ENCODE measurements around the gene EML3.
A peak's percentile ranks its signal among the peaks of the same experiment; 100 is the strongest.

EML3 gene

DNA sequence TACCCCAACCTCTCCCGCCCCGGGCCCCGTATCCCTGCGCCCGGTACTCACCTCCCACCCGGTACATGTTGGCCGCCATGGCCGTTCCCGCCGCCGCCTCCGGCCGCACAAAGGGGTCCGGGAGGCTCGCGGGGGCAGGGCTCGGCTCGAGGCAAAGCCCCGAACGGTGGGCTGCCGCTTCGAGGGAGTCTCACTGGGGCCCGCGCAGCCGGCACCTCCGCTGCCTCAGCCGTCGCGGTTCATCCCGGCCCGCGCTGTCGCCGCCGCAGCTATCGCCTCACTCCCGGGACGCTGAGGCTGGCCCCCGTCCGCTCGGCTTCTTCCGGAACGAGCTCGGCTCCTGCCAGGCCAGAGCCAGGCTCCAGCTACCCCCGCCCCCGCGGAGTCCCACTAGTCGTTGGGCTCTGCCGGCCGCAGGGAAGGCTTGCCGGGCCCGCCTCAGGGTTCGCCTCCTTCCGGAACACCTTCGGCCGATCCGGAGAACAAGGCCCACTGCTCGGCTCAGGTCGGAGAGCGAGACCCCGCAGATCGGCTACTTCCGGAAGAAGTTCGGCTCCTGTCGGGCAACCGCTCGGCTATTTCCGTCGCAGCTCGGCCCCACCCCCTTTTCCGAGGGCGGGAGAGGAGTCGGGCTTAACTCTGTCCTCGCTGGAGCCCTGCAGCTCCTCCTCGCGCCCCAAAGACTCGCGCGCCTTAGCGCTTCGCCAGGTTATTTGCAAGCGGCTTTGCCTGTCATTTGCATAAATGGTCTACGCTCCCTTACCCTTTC, 11.0 kb downstream of the EML3 start, which contains the start of gene MTA2:
Gene MTA2 (minus strand): TSS at position 494 of the 769 bp plus-strand sequence. CDS start 415 bp downstream, at position 79.
- Histone ChIP-seq H2AFZ (ENCODE audit: low read length) (peak within 1 kb of the TSS; percentile 86), H4K8ac (ENCODE audit: low read depth, low read length) (no peak within 1 kb of the TSS), H2BK120ac (ENCODE audit: low read depth, low read length) (peak within 1 kb of the TSS; percentile 65), H3K79me1 (ENCODE audit: low read depth, low read length) (peaks cover 8% of the 10 kb centered on the region), H2BK5ac (ENCODE audit: low read length) (peak within 1 kb of the TSS; percentile 82), H2BK12ac (ENCODE audit: low read length) (peak within 1 kb of the TSS; percentile 77), H3K36me3 (replicated peaks in 1 of 2; ENCODE audit: control insufficient read depth in 2 of 2, insufficient read depth in 2 of 2, low read length in 2 of 2) (peaks cover 22 to 50% of the 10 kb centered on the region in 2 donors), H3K27me3 (ENCODE audit: control insufficient read depth in 3 of 3, insufficient read depth in 3 of 3, low read depth in 1 of 3, low read length in 3 of 3) (peaks cover 0 to 17% (median 0%) of the 10 kb centered on the region in 3 experiments), H3K14ac (ENCODE audit: low read length) (peak within 1 kb of the TSS; percentile 92), H3K18ac (ENCODE audit: low read length) (peak within 1 kb of the TSS; percentile 97), H3K9me3 (replicated peaks in 1 of 2; ENCODE audit: control insufficient read depth in 2 of 2, insufficient read depth in 1 of 2, low read depth in 1 of 2, low read length in 2 of 2) (no peaks in the 10 kb centered on the region), H3K4me3 (ENCODE audit: low read length in 2 of 2) (peak within 1 kb of the TSS; percentile 84 to 95), H3K4ac (ENCODE audit: low read length) (no peak within 1 kb of the TSS), H3K9ac (ENCODE audit: low read depth, low read length, poor library complexity) (peak within 1 kb of the TSS; percentile 97), H3K27ac (replicated peaks; ENCODE audit: low read length) (peak within 1 kb of the TSS; percentile 84), H4K91ac (ENCODE audit: low read depth, low read length, poor library complexity) (peak within 1 kb of the TSS; percentile 31), H2AK5ac (ENCODE audit: low read depth, low read length) (peak within 1 kb of the TSS; percentile 94), H3K23ac (ENCODE audit: low read depth, low read length, poor library complexity) (peak within 1 kb of the TSS; percentile 90), H2BK15ac (ENCODE audit: low read length) (peak within 1 kb of the TSS; percentile 88), H3K4me2 (ENCODE audit: insufficient read depth, low read length, poor library complexity, severe bottlenecking) (peak within 1 kb of the TSS; percentile 90), H3K4me1 (ENCODE audit: control insufficient read depth in 2 of 2, insufficient read depth in 1 of 2, low read depth in 1 of 2, low read length in 2 of 2) (peaks cover 19 to 37% of the 10 kb centered on the region in 2 donors)
- DNase-seq (ENCODE audit: low spot score) = peak; percentile 99
- WGBS, 2 donors (ENCODE audit: extremely low coverage in 2 of 2, insufficient read length in 2 of 2, insufficient replicate concordance in 1 of 2) = no CpG with 5 or more reads among the region's 83 CpGs

DNA sequence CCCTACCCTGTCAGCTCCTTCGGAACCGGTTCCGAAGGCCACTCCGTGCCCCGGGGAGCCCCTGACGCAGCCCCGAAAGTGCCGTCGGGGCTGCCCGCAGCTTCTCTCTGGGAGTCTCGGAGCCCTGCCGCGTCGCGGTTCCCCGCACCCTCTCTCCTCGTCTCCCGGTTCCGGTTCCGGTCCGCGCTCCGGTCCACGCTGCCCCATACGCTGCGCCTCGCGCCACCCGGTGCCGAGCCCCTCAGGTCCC, 11.5 kb downstream of the EML3 start:
- Histone ChIP-seq H3K4me1 (ENCODE audit: control insufficient read depth in 2 of 2, insufficient read depth in 1 of 2, low read depth in 1 of 2, low read length in 2 of 2) (peaks cover 19 to 37% of the 10 kb centered on the region in 2 donors), H3K9me3 (replicated peaks in 1 of 2; ENCODE audit: control insufficient read depth in 2 of 2, insufficient read depth in 1 of 2, low read depth in 1 of 2, low read length in 2 of 2) (no peaks in the 10 kb centered on the region), H3K4me3 (ENCODE audit: low read length in 2 of 2) (peak overlapping the region; percentile 84 to 95), H2AK5ac (ENCODE audit: low read depth, low read length) (peak overlapping the region; percentile 94), H2AFZ (ENCODE audit: low read length) (peak overlapping the region; percentile 86), H3K27ac (replicated peaks; ENCODE audit: low read length) (peak overlapping the region; percentile 84), H3K4ac (ENCODE audit: low read length) (no peak overlapping the region), H3K27me3 (ENCODE audit: control insufficient read depth in 3 of 3, insufficient read depth in 3 of 3, low read depth in 1 of 3, low read length in 3 of 3) (peaks cover 0 to 17% (median 0%) of the 10 kb centered on the region in 3 experiments), H3K4me2 (ENCODE audit: insufficient read depth, low read length, poor library complexity, severe bottlenecking) (peak overlapping the region; percentile 71), H2BK15ac (ENCODE audit: low read length) (peak overlapping the region; percentile 39), H2BK5ac (ENCODE audit: low read length) (peak overlapping the region; percentile 82), H2BK12ac (ENCODE audit: low read length) (peak overlapping the region; percentile 76), H3K18ac (ENCODE audit: low read length) (peak overlapping the region; percentile 97), H2BK120ac (ENCODE audit: low read depth, low read length) (peak overlapping the region; percentile 65), H3K79me1 (ENCODE audit: low read depth, low read length) (peaks cover 8% of the 10 kb centered on the region), H3K23ac (ENCODE audit: low read depth, low read length, poor library complexity) (peak overlapping the region; percentile 90), H4K8ac (ENCODE audit: low read depth, low read length) (no peak overlapping the region), H4K91ac (ENCODE audit: low read depth, low read length, poor library complexity) (peak overlapping the region; percentile 5), H3K14ac (ENCODE audit: low read length) (peak overlapping the region; percentile 92), H3K9ac (ENCODE audit: low read depth, low read length, poor library complexity) (peak overlapping the region; percentile 97), H3K36me3 (replicated peaks in 1 of 2; ENCODE audit: control insufficient read depth in 2 of 2, insufficient read depth in 2 of 2, low read length in 2 of 2) (peaks cover 27 to 54% of the 10 kb centered on the region in 2 donors)
- no peak for DNase-seq (ENCODE audit: low spot score)
- no CpG with 5 or more reads among the region's 30 CpGs for WGBS, 2 donors (ENCODE audit: extremely low coverage in 2 of 2, insufficient read length in 2 of 2, insufficient replicate concordance in 1 of 2)

DNA sequence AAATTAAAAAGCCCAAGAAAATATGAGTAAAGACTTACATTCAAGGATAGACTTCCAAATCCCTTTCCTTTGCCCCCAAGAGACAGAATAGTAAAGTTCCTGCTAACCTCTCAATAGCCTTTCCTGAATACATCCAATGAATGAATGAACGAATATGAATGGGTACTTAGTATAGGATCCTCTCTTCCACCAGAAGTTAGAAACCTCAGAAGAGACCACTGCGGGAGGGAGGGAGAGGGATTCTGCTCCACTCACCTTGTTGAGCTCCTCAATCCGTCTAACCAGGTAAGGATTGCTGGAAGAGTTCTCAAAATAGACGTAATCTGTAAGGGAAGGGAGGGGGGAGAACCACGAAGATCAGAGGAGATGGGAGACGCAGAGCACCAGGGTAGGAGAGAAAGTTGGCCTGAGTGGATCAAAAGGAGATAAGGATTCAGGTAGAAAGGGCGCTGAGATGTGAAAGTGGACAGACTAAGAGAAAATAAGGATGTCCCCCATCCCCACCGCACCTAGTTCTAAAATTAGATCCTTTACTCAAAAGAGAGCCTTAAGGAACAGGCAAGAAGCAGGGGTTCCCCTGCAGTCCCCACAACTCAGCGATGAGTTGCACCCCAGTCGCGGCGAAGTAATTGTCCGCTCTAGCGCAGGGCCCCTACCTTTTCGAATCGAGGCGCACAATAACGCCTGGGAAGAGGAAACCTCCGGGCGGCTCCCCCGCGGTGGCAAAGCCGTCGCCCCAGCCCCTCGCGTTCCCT, 12.0 kb downstream of the EML3 start:
- no peak for DNase-seq (ENCODE audit: low spot score)
- Histone ChIP-seq H3K27me3 (ENCODE audit: control insufficient read depth in 3 of 3, insufficient read depth in 3 of 3, low read depth in 1 of 3, low read length in 3 of 3) (peaks cover 0 to 17% (median 0%) of the 10 kb centered on the region in 3 experiments), H2BK5ac (ENCODE audit: low read length) (peak overlapping the region; percentile 82), H3K4me2 (ENCODE audit: insufficient read depth, low read length, poor library complexity, severe bottlenecking) (peak overlapping the region; percentile 71), H3K4me1 (ENCODE audit: control insufficient read depth in 2 of 2, insufficient read depth in 1 of 2, low read depth in 1 of 2, low read length in 2 of 2) (peaks cover 17 to 37% of the 10 kb centered on the region in 2 donors), H3K36me3 (replicated peaks in 1 of 2; ENCODE audit: control insufficient read depth in 2 of 2, insufficient read depth in 2 of 2, low read length in 2 of 2) (peaks cover 32 to 54% of the 10 kb centered on the region in 2 donors), H3K4ac (ENCODE audit: low read length) (no peak overlapping the region), H3K79me1 (ENCODE audit: low read depth, low read length) (peaks cover 8% of the 10 kb centered on the region), H3K14ac (ENCODE audit: low read length) (peak overlapping the region; percentile 92), H3K18ac (ENCODE audit: low read length) (peak overlapping the region; percentile 97), H4K8ac (ENCODE audit: low read depth, low read length) (no peak overlapping the region), H3K9ac (ENCODE audit: low read depth, low read length, poor library complexity) (peak overlapping the region; percentile 97), H3K23ac (ENCODE audit: low read depth, low read length, poor library complexity) (peak overlapping the region; percentile 90), H3K4me3 (ENCODE audit: low read length in 2 of 2) (peak overlapping the region; percentile 84 to 95), H4K91ac (ENCODE audit: low read depth, low read length, poor library complexity) (no peak overlapping the region), H2AK5ac (ENCODE audit: low read depth, low read length) (peak overlapping the region; percentile 94), H3K9me3 (replicated peaks in 1 of 2; ENCODE audit: control insufficient read depth in 2 of 2, insufficient read depth in 1 of 2, low read depth in 1 of 2, low read length in 2 of 2) (no peaks in the 10 kb centered on the region), H2AFZ (ENCODE audit: low read length) (peak overlapping the region; percentile 86), H2BK12ac (ENCODE audit: low read length) (no peak overlapping the region), H2BK15ac (ENCODE audit: low read length) (no peak overlapping the region), H3K27ac (replicated peaks; ENCODE audit: low read length) (no peak overlapping the region), H2BK120ac (ENCODE audit: low read depth, low read length) (peak overlapping the region; percentile 65)
- no CpG with 5 or more reads among the region's 26 CpGs for WGBS, 2 donors (ENCODE audit: extremely low coverage in 2 of 2, insufficient read length in 2 of 2, insufficient replicate concordance in 1 of 2)

DNA sequence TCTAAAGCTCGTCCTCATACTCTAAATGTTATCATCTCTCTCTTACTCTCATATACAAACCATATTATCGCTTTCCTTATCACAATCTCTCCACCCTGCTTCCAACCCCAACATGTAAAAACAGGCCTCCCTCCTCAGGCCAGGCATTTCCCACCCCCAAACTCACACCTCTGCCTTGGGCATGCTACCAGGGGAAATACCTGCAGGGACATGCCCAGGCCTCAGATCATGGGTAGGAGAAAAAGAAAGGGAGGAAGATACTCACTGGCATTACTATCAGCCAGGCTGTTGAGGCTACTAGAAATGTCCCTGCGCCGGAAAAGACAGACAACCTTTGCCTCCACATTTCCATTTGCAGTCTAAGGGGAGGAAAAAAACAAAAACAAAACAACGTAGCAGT, 12.7 kb downstream of the EML3 start:
- H3K9me3 ChIP-seq (replicated peaks in 1 of 2; ENCODE audit: control insufficient read depth in 2 of 2, insufficient read depth in 1 of 2, low read depth in 1 of 2, low read length in 2 of 2) = no peaks in the 10 kb centered on the region
- no peak overlapping the region for H3K4me2 ChIP-seq (ENCODE audit: insufficient read depth, low read length, poor library complexity, severe bottlenecking)
- no peak overlapping the region for H4K8ac ChIP-seq (ENCODE audit: low read depth, low read length)
- H3K79me1 ChIP-seq (ENCODE audit: low read depth, low read length) = peaks cover 8% of the 10 kb centered on the region
- no peak overlapping the region for H2BK15ac ChIP-seq (ENCODE audit: low read length)
- H2AK5ac ChIP-seq (ENCODE audit: low read depth, low read length) = no peak overlapping the region
- peaks cover 12 to 32% of the 10 kb centered on the region in 2 donors for H3K4me1 ChIP-seq (ENCODE audit: control insufficient read depth in 2 of 2, insufficient read depth in 1 of 2, low read depth in 1 of 2, low read length in 2 of 2)
- no peak overlapping the region for H2AFZ ChIP-seq (ENCODE audit: low read length)
- no peak overlapping the region for H2BK12ac ChIP-seq (ENCODE audit: low read length)
- H3K9ac ChIP-seq (ENCODE audit: low read depth, low read length, poor library complexity) = no peak overlapping the region
- no peak overlapping the region for H2BK5ac ChIP-seq (ENCODE audit: low read length)
- no peak overlapping the region for H3K18ac ChIP-seq (ENCODE audit: low read length)
- H4K91ac ChIP-seq (ENCODE audit: low read depth, low read length, poor library complexity) = no peak overlapping the region
- 100% methylated on average over 1 to 2 of the region's 5 CpGs for WGBS, 2 donors (ENCODE audit: extremely low coverage in 2 of 2, insufficient read length in 2 of 2, insufficient replicate concordance in 1 of 2)
- H3K27ac ChIP-seq (replicated peaks; ENCODE audit: low read length) = no peak overlapping the region
- peak overlapping the region in 1 of 2 donors; percentile 84 for H3K4me3 ChIP-seq (ENCODE audit: low read length in 2 of 2)
- H3K4ac ChIP-seq (ENCODE audit: low read length) = no peak overlapping the region
- H3K27me3 ChIP-seq (ENCODE audit: control insufficient read depth in 3 of 3, insufficient read depth in 3 of 3, low read depth in 1 of 3, low read length in 3 of 3) = peaks cover 0 to 17% (median 0%) of the 10 kb centered on the region in 3 experiments
- peaks cover 39 to 57% of the 10 kb centered on the region in 2 donors for H3K36me3 ChIP-seq (replicated peaks in 1 of 2; ENCODE audit: control insufficient read depth in 2 of 2, insufficient read depth in 2 of 2, low read length in 2 of 2)
- no peak for DNase-seq (ENCODE audit: low spot score)
- no peak overlapping the region for H3K23ac ChIP-seq (ENCODE audit: low read depth, low read length, poor library complexity)
- H2BK120ac ChIP-seq (ENCODE audit: low read depth, low read length) = no peak overlapping the region
- no peak overlapping the region for H3K14ac ChIP-seq (ENCODE audit: low read length)

Data from neuronal stem cell (in vitro differentiated cells).